H1 (cell line): ENCODE data around the gene SYTL5. TPM values are rescaled to one million over a fixed set of nuclear protein-coding genes. Genes with fewer than 3 reads are reported as not detected.

Experiments used
- CHD2 ChIP-seq: IDR thresholded peaks from 2 replicates; pipeline ENCODE4 v1.6.1; 2012; ENCODE audit warnings: low read length, improper control_type of control experiment
- RNF2 ChIP-seq: fragments of 200-900, 300-1000 bp; sonication (generic); IDR thresholded peaks from 2 replicates; pipeline ENCODE4 v1.7.1; 2016; ENCODE audit warnings: borderline replicate concordance, low read depth, mild to moderate bottlenecking, antibody characterized with exemption, low read length; ENCODE audit not compliant: poor library complexity, severe bottlenecking; ENCODE audit errors: missing control alignments
- SP1 ChIP-seq: IDR thresholded peaks from 2 replicates; pipeline ENCODE4 v1.6.1; 2011; ENCODE audit warnings: low read depth, low read length
- polyA plus RNA-seq, 7 experiments: library from polyadenylated mRNA; depleted of rRNA in 3 of 7; stranded (reverse) in 5 of 7; unstranded in 2 of 7; fragments of >200 nt in 5 of 7; fragments of 200-250 nt in 2 of 7; gene quantifications; 1 replicate in 5 of 7; 2 replicates in 1 of 7; 4 replicates in 1 of 7; pipeline versions ENCODE4 v1.2.1 to v1.2.3, GENCODE V29; 2011 to 2013; ENCODE audit warnings: missing spikeins in 2 of 7, mixed read lengths in 2 of 7
- total RNA-seq: library from RNA; stranded (reverse); fragmentation: NEBNext Ultra II Directional; extraction: Animal tissue kit (Norgen Biotek cat#: 25700); gene quantifications from 2 replicates; pipeline ENCODE4 v1.2.1, GENCODE V29; 2021
- TF ChIP-seq, protein P1 (sequence below): IDR thresholded peaks from 2 replicates; pipeline ENCODE4 v1.6.1; 2011; ENCODE audit warnings: low read length, improper control_type of control experiment
- TF ChIP-seq, protein P2 (sequence below): IDR thresholded peaks from 2 replicates; pipeline ENCODE4 v1.6.1; 2012; ENCODE audit warnings: inconsistent platforms

Gene SYTL5
- total and polyA plus RNA-seq, 2 of the 8 experiments (the other 6 are each of a cell fraction or from before 2014, with no cell fraction given), result 0.15 to 0.52 TPM

DNA sequence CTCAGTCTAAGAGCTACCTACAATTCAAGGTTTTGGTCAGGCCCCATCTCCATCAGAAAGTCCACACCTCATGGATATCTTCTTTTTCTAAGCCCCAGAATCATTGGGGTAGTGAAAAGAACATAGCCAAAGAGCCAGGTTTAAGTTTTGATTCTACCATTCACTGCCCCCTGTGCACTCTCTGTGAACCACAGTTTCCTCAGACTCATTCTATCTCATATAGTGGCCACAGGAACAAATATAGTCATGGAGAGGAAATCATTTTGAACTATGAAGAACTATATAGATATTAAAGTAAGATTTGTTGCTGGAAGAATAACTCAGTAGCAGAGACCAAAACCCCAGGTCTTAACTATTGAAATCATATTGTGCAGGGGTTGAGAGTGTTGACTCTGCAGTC lies 3.3 kb downstream of the SYTL5 start (continued):
- TF ChIP-seq RNF2 (no peak), SP1 (no peak), CHD2 (no peak)
- TF ChIP-seq, protein P1, sequence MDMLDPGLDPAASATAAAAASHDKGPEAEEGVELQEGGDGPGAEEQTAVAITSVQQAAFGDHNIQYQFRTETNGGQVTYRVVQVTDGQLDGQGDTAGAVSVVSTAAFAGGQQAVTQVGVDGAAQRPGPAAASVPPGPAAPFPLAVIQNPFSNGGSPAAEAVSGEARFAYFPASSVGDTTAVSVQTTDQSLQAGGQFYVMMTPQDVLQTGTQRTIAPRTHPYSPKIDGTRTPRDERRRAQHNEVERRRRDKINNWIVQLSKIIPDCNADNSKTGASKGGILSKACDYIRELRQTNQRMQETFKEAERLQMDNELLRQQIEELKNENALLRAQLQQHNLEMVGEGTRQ, result no peak
- TF ChIP-seq, protein P2, sequence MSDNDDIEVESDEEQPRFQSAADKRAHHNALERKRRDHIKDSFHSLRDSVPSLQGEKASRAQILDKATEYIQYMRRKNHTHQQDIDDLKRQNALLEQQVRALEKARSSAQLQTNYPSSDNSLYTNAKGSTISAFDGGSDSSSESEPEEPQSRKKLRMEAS, result no peak
